HepG2 (cell line): ENCODE data around the gene CNNM3. TPM values are rescaled to one million over a fixed set of nuclear protein-coding genes. Genes with fewer than 3 reads are reported as not detected.

Source experiments
- AGO2 ChIP-seq: fragments of 200-400 bp; formaldehyde crosslinking; optimal IDR thresholded peaks from 2 replicates; pipeline ENCODE3; 2017; ENCODE audit warnings: mild to moderate bottlenecking, low read depth, low read length, moderate library complexity
- CREB1 ChIP-seq, 2 experiments: fragments of 450-650 bp in 1 of 2; IDR thresholded peaks; 2 replicates each; pipeline ENCODE4 v1.6.1; 2016 to 2017; ENCODE audit warnings: control low read depth in 1 of 2, mild to moderate bottlenecking in 1 of 2, missing compliant biosample characterization in 1 of 2, missing genetic modification characterization in 1 of 2
- FOXC1 ChIP-seq: sonication (generic); formaldehyde crosslinking; IDR thresholded peaks from 2 replicates; pipeline ENCODE4 v1.8.0; 2022; ENCODE audit warnings: mild to moderate bottlenecking, missing genetic modification reagents, borderline replicate concordance
- HNF1A ChIP-seq, 2 experiments: sonication (generic) in 1 of 2; formaldehyde crosslinking in 1 of 2; IDR thresholded peaks; 2 replicates each; pipeline versions ENCODE4 v1.4.0 to v1.6.1; 2016 to 2020; ENCODE audit warnings: borderline replicate concordance in 1 of 2, low read depth in 1 of 2, mild to moderate bottlenecking in 1 of 2, missing genetic modification reagents in 1 of 2
- KLF13 ChIP-seq: sonication (generic); formaldehyde crosslinking; IDR thresholded peaks from 2 replicates; pipeline ENCODE4 v1.4.0; 2020; ENCODE audit warnings: mild to moderate bottlenecking, missing genetic modification reagents
- KLF16 ChIP-seq, 2 experiments: sonication (generic) in 1 of 2; formaldehyde crosslinking in 1 of 2; IDR thresholded peaks; 2 replicates each; pipeline versions ENCODE4 v1.6.1 to v1.8.0; 2016 to 2023; ENCODE audit warnings: missing genetic modification reagents in 2 of 2, missing compliant biosample characterization in 1 of 2
- TARDBP ChIP-seq: sonication (generic); formaldehyde crosslinking; IDR thresholded peaks from 2 replicates; pipeline ENCODE4 v1.8.0; 2022; ENCODE audit warnings: mild to moderate bottlenecking, missing genetic modification reagents
- YEATS4 ChIP-seq: sonication (generic); formaldehyde crosslinking; IDR thresholded peaks from 2 replicates; pipeline ENCODE4 v1.4.0; 2020; ENCODE audit warnings: missing genetic modification reagents, borderline replicate concordance
- ZNF124 ChIP-seq: sonication (generic); formaldehyde crosslinking; IDR thresholded peaks from 2 replicates; pipeline ENCODE4 v1.4.0; 2020; ENCODE audit warnings: missing genetic modification reagents
- ZNF546 ChIP-seq: sonication (generic); formaldehyde crosslinking; conservative IDR thresholded peaks from 2 replicates; pipeline ENCODE4 v1.8.1; 2023; ENCODE audit warnings: mild to moderate bottlenecking, missing genetic modification reagents
- ZNF639 ChIP-seq: conservative IDR thresholded peaks from 2 replicates; pipeline ENCODE4 v1.6.1; 2018; ENCODE audit warnings: missing genetic modification reagents
- ZNF746 ChIP-seq: sonication (generic); formaldehyde crosslinking; IDR thresholded peaks from 2 replicates; pipeline ENCODE4 v1.8.0; 2022; ENCODE audit warnings: mild to moderate bottlenecking, missing genetic modification reagents
- ZNF766 ChIP-seq: sonication (generic); formaldehyde crosslinking; IDR thresholded peaks from 2 replicates; pipeline ENCODE4 v1.5.0; 2020; ENCODE audit warnings: missing genetic modification reagents, borderline replicate concordance
- ZNF788 ChIP-seq: sonication (generic); formaldehyde crosslinking; IDR thresholded peaks from 2 replicates; pipeline ENCODE4 v1.5.0; 2020; ENCODE audit warnings: mild to moderate bottlenecking, missing genetic modification reagents, borderline replicate concordance
- ZNF891 ChIP-seq: sonication (generic); formaldehyde crosslinking; IDR thresholded peaks from 2 replicates; pipeline ENCODE4 v1.5.0; 2020; ENCODE audit warnings: mild to moderate bottlenecking, missing genetic modification reagents
- polyA plus RNA-seq, 8 experiments: library from polyadenylated mRNA; depleted of rRNA in 3 of 8; stranded (reverse) in 7 of 8; unstranded in 1 of 8; fragments of >200 nt; fragmentation: Illumina TruSeq in 4 of 8; extraction: Trizol in 4 of 8; gene quantifications; 2 replicates each; pipeline versions ENCODE4 v1.2.1 to v1.2.3, GENCODE V29; 2011 to 2016; ENCODE audit warnings: low read depth in 4 of 8, missing spikeins in 1 of 8, mixed read lengths in 1 of 8; ENCODE audit not compliant: insufficient read depth in 1 of 8
- total RNA-seq, 5 experiments: library from RNA; depleted of rRNA; stranded (reverse); fragments of >200 nt; fragmentation: Illumina TruSeq; extraction: Trizol; gene quantifications; 2 replicates each; pipeline ENCODE4 v1.2.3, GENCODE V29; 2016; ENCODE audit warnings: low read depth in 1 of 5
- TF ChIP-seq, protein P1 (sequence below): sonication (generic); formaldehyde crosslinking; IDR thresholded peaks from 2 replicates; pipeline ENCODE4 v1.4.0; 2020; ENCODE audit warnings: missing genetic modification reagents, borderline replicate concordance
- TF ChIP-seq, protein P2 (sequence below): IDR thresholded peaks from 2 replicates; pipeline ENCODE4 v1.6.1; 2016

CNNM3 gene
- total and polyA plus RNA-seq, 2 of the 13 experiments (the other 11 are each of a cell fraction or from before 2014, with no cell fraction given), result 21.2 to 27.9 TPM

- TF ChIP-seq ZNF546 (CRISPR knock-in tag) (peak; percentile 50; the same call in 1 of the 2 replicates), TARDBP (CRISPR knock-in tag) (0 out of 2 replicates have a peak, but pooled peaks have one; percentile 32), KLF13 (no peak), ZNF788 (CRISPR knock-in tag) (peak; percentile 69; the same call in 1 of the 2 replicates), HNF1A (IDR thresholded peaks at IDR 0.05; ENCODE audit: low read depth) (no peak), HNF1A (CRISPR knock-in tag; IDR thresholded peaks at IDR 0.05; ENCODE audit: borderline replicate concordance) (peak; percentile 45; the same call in 1 of the 2 replicates), ZNF639 (0 out of 2 replicates have a peak, but pooled peaks have one; percentile 17), ZNF766 (CRISPR knock-in tag) (peak; percentile 42; the same call in 1 of the 2 replicates), CREB1 (IDR thresholded peaks at IDR 0.05) (peak; percentile 6; the same call in 1 of the 2 replicates), CREB1 (CRISPR knock-in tag; IDR thresholded peaks at IDR 0.05) (no peak), AGO2 (peak; percentile 77), FOXC1 (CRISPR knock-in tag) (peak; percentile 56; the same call in 1 of the 2 replicates), ZNF124 (peak; percentile 11; the same call in 1 of the 2 replicates), KLF16 (CRISPR knock-in tag; IDR thresholded peaks at IDR 0.05) (peak in 1 of 2 experiments; percentile 34; a peak in 2 of 4 replicates), YEATS4 (CRISPR knock-in tag) (peak; percentile 66; the same call in 1 of the 2 replicates), ZNF891 (CRISPR knock-in tag) (peak; percentile 55; the same call in 1 of the 2 replicates), ZNF746 (CRISPR knock-in tag) (peak; percentile 76)
- TF ChIP-seq, protein P1, sequence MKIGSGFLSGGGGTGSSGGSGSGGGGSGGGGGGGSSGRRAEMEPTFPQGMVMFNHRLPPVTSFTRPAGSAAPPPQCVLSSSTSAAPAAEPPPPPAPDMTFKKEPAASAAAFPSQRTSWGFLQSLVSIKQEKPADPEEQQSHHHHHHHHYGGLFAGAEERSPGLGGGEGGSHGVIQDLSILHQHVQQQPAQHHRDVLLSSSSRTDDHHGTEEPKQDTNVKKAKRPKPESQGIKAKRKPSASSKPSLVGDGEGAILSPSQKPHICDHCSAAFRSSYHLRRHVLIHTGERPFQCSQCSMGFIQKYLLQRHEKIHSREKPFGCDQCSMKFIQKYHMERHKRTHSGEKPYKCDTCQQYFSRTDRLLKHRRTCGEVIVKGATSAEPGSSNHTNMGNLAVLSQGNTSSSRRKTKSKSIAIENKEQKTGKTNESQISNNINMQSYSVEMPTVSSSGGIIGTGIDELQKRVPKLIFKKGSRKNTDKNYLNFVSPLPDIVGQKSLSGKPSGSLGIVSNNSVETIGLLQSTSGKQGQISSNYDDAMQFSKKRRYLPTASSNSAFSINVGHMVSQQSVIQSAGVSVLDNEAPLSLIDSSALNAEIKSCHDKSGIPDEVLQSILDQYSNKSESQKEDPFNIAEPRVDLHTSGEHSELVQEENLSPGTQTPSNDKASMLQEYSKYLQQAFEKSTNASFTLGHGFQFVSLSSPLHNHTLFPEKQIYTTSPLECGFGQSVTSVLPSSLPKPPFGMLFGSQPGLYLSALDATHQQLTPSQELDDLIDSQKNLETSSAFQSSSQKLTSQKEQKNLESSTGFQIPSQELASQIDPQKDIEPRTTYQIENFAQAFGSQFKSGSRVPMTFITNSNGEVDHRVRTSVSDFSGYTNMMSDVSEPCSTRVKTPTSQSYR (CRISPR knock-in tag), result peak; percentile 44; the same call in 1 of the 2 replicates
- TF ChIP-seq, protein P2, sequence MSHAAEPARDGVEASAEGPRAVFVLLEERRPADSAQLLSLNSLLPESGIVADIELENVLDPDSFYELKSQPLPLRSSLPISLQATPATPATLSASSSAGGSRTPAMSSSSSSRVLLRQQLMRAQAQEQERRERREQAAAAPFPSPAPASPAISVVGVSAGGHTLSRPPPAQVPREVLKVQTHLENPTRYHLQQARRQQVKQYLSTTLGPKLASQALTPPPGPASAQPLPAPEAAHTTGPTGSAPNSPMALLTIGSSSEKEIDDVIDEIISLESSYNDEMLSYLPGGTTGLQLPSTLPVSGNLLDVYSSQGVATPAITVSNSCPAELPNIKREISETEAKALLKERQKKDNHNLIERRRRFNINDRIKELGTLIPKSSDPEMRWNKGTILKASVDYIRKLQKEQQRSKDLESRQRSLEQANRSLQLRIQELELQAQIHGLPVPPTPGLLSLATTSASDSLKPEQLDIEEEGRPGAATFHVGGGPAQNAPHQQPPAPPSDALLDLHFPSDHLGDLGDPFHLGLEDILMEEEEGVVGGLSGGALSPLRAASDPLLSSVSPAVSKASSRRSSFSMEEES (CRISPR knock-in tag), result no peak
These were observed 54.0 kb downstream of the CNNM3 start, which contains the start of gene SEMA4C (continued) for GRCh38 chr2:96869822-96870625.
